Thoracic aorta endothelial cell (primary cell): Measurements from ENCODE around the gene MT3. TPM values are rescaled to one million over a fixed set of nuclear protein-coding genes. Genes with fewer than 3 reads are reported as not detected.

Experiments used
- total RNA-seq: library from RNA; depleted of rRNA; stranded (reverse); fragments of >200 nt; gene quantifications from 2 replicates; pipeline ENCODE4 v1.2.3, GENCODE V29; 2012

The MT3 gene
- not detected in 2 replicates for total RNA-seq

GRCh38 chr16:56589141-56590039 lies at the start of gene MT3:
TSS of gene MT3 (plus strand) at chr16:56589528. CDS start at chr16:56589591, 63 bp downstream.

GRCh38 chr16:56564793-56565477 lies 24.4 kb upstream of the MT3 start, which contains the start of gene MT4:
TSS of gene MT4 (plus strand) at chr16:56565073. CDS start at chr16:56565129, 56 bp downstream.

GRCh38 chr16:56608043-56608875 lies 18.9 kb downstream of the MT3 start, which contains the start of gene MT2A:
TSS of gene MT2A (plus strand) at chr16:56608584. CDS start at chr16:56608656, 72 bp downstream.

GRCh38 chr16:56625140-56625942 lies 36.0 kb downstream of the MT3 start, which contains the start of gene MT1E:
TSS of gene MT1E (plus strand) at chr16:56625781. CDS start at chr16:56625852, 71 bp downstream.

GRCh38 chr16:56632156-56632847 lies 43.0 kb downstream of the MT3 start, which contains the start of gene MT1M:
TSS of gene MT1M (plus strand) at chr16:56632659. CDS start at chr16:56632732, 73 bp downstream.

GRCh38 chr16:56637814-56638750 lies 48.8 kb downstream of the MT3 start, which contains the start of gene MT1A:
TSS of gene MT1A (plus strand) at chr16:56638666. CDS start at chr16:56638739, 73 bp downstream.

Other genes starting within 250 kb of the MT3 start
- gene AMFR, start 164.0 kb upstream of the MT3 start, total RNA-seq: 152 and 165 TPM in 2 replicates
- gene NUDT21, start 138.2 kb upstream of the MT3 start, total RNA-seq: 160 and 190 TPM in 2 replicates
- gene OGFOD1, start 138.0 kb upstream of the MT3 start, total RNA-seq: 115 and 135 TPM in 2 replicates
- gene BBS2, start 69.5 kb upstream of the MT3 start, total RNA-seq: 37.3 and 43.9 TPM in 2 replicates
- not detected in 2 replicates for gene MT4, start 24.5 kb upstream of the MT3 start, total RNA-seq
- 266 and 320 TPM in 2 replicates for gene MT2A, start 19.1 kb downstream of the MT3 start, total RNA-seq
- 139 and 259 TPM in 2 replicates for gene MT1E, start 36.3 kb downstream of the MT3 start, total RNA-seq
- gene MT1M, start 43.1 kb downstream of the MT3 start, total RNA-seq: 2.4 and 2.5 TPM in 2 replicates
- 3.2 and 5.6 TPM in 2 replicates for gene MT1A, start 49.1 kb downstream of the MT3 start, total RNA-seq
- not detected in 2 replicates for gene MT1B, start 62.4 kb downstream of the MT3 start, total RNA-seq
- 0.36 and 0.53 TPM in 2 replicates for gene MT1F, start 68.4 kb downstream of the MT3 start, total RNA-seq
- not detected in 2 replicates for gene MT1G, start 78.5 kb downstream of the MT3 start, total RNA-seq
- not detected in 2 replicates for gene MT1H, start 80.3 kb downstream of the MT3 start, total RNA-seq
- gene MT1X, start 92.9 kb downstream of the MT3 start, total RNA-seq: 48.5 and 48.7 TPM in 2 replicates
- 98.4 and 103 TPM in 2 replicates for gene NUP93, start 140.6 kb downstream of the MT3 start, total RNA-seq